ENCODE measurements around the gene TEAD1.

GRCh38 chr11:12897867-12898266 lies 223.6 kb downstream of the TEAD1 start:
- peak; percentile 12 for TF ChIP-seq POLR2AphosphoS5 (IDR thresholded peaks at IDR 0.05)
- no peak for TF ChIP-seq CTCF (IDR thresholded peaks at IDR 0.05)
- TF ChIP-seq EP300 (IDR thresholded peaks at IDR 0.05): no peak

Data from gastroesophageal sphincter (tissue), 3 donors.